ENCODE measurements around the gene STK10. TPM values are rescaled to one million over a fixed set of nuclear protein-coding genes. Genes with fewer than 3 reads are reported as not detected.

The STK10 gene
- polyA plus RNA-seq, 1 donor (not counting 4 experiments of a cell fraction or from before 2014, with no cell fraction given): 19.8 TPM

DNA sequence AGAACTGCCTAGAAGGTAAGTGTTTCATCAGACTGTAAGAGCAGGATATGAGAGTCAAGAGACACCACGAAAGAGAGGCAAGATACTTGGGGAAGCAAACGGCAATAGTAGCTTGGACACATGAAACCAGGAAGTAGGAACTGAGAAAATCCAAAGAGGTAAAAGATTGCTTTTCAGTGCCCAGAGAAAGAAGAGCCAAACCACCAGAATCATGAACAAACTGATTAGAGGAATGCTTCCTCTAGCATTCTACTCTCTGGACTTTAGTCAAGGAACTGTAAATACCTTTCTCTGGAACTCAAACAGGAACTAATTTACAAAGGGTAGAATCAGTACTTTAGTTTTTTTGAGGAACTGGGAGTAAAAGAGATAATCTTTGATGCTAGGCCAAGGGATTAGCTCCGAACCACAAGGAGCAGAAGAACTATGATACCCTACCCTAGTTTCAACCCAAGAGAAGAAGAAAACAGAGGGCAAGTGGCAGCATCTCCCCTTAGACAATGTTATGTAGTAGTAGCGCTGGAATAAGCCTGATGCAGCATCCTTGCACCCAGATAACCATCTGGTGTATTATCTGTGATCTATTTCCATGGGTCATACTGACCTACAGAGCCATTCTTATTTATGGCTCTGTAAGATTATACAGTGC lies 47.2 kb upstream of the STK10 start:
- H3K27ac ChIP-seq (ENCODE audit: control insufficient read depth, insufficient read depth, low read length): no peak overlapping the region
- peaks cover 0 to 4% of the 10 kb centered on the region in 2 experiments for H3K36me3 ChIP-seq (ENCODE audit: control insufficient read depth in 2 of 2, extremely low read depth in 1 of 2, insufficient read depth in 2 of 2, low read length in 2 of 2)
- peaks cover 27% of the 10 kb centered on the region for H3K79me2 ChIP-seq (ENCODE audit: control insufficient read depth, insufficient read depth, low read length)
- H3K4me3 ChIP-seq (ENCODE audit: control insufficient read depth in 2 of 3, extremely low read depth in 1 of 3, insufficient read depth in 2 of 3, low read depth in 1 of 3, low read length in 3 of 3): no peak overlapping the region
- DNase-seq (ENCODE audit: low read depth, low spot score) (no peak), FAIRE-seq (no peak)
- H3K27me3 ChIP-seq (ENCODE audit: control insufficient read depth, extremely low read depth, insufficient read depth, low read length): no peaks in the 10 kb centered on the region
- dilution Hi-C loops (cut with MboI; ENCODE audit: extremely low pct_ligation_motif_present, low sequenced_read_pairs): no loop called here
- H4K20me1 ChIP-seq (ENCODE audit: control insufficient read depth, extremely low read depth, insufficient read depth, low read length): peaks cover 4% of the 10 kb centered on the region
- no peaks in the 10 kb centered on the region for H3K9me1 ChIP-seq (ENCODE audit: control insufficient read depth, extremely low read depth, insufficient read depth, low read length)
- H3K4me1 ChIP-seq (ENCODE audit: control insufficient read depth, extremely low read depth, insufficient read depth, low read length): no peaks in the 10 kb centered on the region
- H3K9me3 ChIP-seq (ENCODE audit: control insufficient read depth, low read depth, low read length): no peaks in the 10 kb centered on the region
- no peak overlapping the region for H2AFZ ChIP-seq (ENCODE audit: control insufficient read depth, low read length)
- no peak for TF ChIP-seq EZH2 (IDR thresholded peaks at IDR 0.05; ENCODE audit: low read length)
- TF ChIP-seq, protein P1, sequence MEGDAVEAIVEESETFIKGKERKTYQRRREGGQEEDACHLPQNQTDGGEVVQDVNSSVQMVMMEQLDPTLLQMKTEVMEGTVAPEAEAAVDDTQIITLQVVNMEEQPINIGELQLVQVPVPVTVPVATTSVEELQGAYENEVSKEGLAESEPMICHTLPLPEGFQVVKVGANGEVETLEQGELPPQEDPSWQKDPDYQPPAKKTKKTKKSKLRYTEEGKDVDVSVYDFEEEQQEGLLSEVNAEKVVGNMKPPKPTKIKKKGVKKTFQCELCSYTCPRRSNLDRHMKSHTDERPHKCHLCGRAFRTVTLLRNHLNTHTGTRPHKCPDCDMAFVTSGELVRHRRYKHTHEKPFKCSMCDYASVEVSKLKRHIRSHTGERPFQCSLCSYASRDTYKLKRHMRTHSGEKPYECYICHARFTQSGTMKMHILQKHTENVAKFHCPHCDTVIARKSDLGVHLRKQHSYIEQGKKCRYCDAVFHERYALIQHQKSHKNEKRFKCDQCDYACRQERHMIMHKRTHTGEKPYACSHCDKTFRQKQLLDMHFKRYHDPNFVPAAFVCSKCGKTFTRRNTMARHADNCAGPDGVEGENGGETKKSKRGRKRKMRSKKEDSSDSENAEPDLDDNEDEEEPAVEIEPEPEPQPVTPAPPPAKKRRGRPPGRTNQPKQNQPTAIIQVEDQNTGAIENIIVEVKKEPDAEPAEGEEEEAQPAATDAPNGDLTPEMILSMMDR (optimal IDR thresholded peaks at IDR 0.05 in 1 of 3, IDR thresholded peaks at IDR 0.05 in 1 of 3, conservative IDR thresholded peaks at IDR 0.05 in 1 of 3; ENCODE audit: extremely low read depth in 1 of 3, insufficient read depth in 2 of 3, low read length in 3 of 3): no peak
- no peak overlapping the region for H3K4me2 ChIP-seq (ENCODE audit: control insufficient read depth, extremely low read depth, insufficient read depth, low read depth, low read length)
- H3K9ac ChIP-seq (ENCODE audit: control insufficient read depth, extremely low read depth, insufficient read depth, low read length): no peak overlapping the region

DNA sequence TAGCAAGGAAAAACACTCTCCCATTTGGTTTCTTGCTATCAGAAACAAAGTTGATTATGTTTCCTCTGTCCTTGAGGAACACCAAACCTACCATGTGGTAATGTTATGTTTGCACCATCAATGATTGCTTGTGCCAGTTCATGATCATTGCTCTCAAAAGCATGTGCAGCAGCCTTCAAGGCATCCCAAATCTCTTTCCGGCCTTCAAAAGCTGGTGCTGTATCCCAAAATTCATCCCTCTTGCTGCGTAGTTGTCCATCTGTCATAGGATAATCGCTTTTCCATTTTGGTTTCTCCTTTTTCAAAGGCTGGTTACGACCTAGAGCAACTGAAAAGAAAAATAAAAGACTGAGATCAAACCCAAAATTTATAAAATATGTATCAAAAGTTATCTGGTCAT lies 46.0 kb upstream of the STK10 start:
- dilution Hi-C loops (cut with MboI; ENCODE audit: extremely low pct_ligation_motif_present, low sequenced_read_pairs): no loop called here
- no peak for TF ChIP-seq EZH2 (IDR thresholded peaks at IDR 0.05; ENCODE audit: low read length)
- TF ChIP-seq, protein P1 (optimal IDR thresholded peaks at IDR 0.05 in 1 of 3, IDR thresholded peaks at IDR 0.05 in 1 of 3, conservative IDR thresholded peaks at IDR 0.05 in 1 of 3; ENCODE audit: extremely low read depth in 1 of 3, insufficient read depth in 2 of 3, low read length in 3 of 3): no peak
- H3K79me2 ChIP-seq (ENCODE audit: control insufficient read depth, insufficient read depth, low read length): peaks cover 24% of the 10 kb centered on the region

More for the DNA sequence above, 46.0 kb upstream of the STK10 start:
- no peaks in the 10 kb centered on the region for H3K4me1 ChIP-seq (ENCODE audit: control insufficient read depth, extremely low read depth, insufficient read depth, low read length)
- no peak overlapping the region for H3K9ac ChIP-seq (ENCODE audit: control insufficient read depth, extremely low read depth, insufficient read depth, low read length)
- DNase-seq (ENCODE audit: low read depth, low spot score) (no peak), FAIRE-seq (no peak)
- H3K9me3 ChIP-seq (ENCODE audit: control insufficient read depth, low read depth, low read length): no peaks in the 10 kb centered on the region
- no peak overlapping the region for H2AFZ ChIP-seq (ENCODE audit: control insufficient read depth, low read length)
- no peak overlapping the region for H3K4me3 ChIP-seq (ENCODE audit: control insufficient read depth in 2 of 3, extremely low read depth in 1 of 3, insufficient read depth in 2 of 3, low read depth in 1 of 3, low read length in 3 of 3)
- no peak overlapping the region for H3K4me2 ChIP-seq (ENCODE audit: control insufficient read depth, extremely low read depth, insufficient read depth, low read depth, low read length)
- no peaks in the 10 kb centered on the region for H3K27me3 ChIP-seq (ENCODE audit: control insufficient read depth, extremely low read depth, insufficient read depth, low read length)
- no peak overlapping the region for H3K27ac ChIP-seq (ENCODE audit: control insufficient read depth, insufficient read depth, low read length)
- peaks cover 0 to 4% of the 10 kb centered on the region in 2 experiments for H3K36me3 ChIP-seq (ENCODE audit: control insufficient read depth in 2 of 2, extremely low read depth in 1 of 2, insufficient read depth in 2 of 2, low read length in 2 of 2)
- H3K9me1 ChIP-seq (ENCODE audit: control insufficient read depth, extremely low read depth, insufficient read depth, low read length): no peaks in the 10 kb centered on the region
- H4K20me1 ChIP-seq (ENCODE audit: control insufficient read depth, extremely low read depth, insufficient read depth, low read length): peaks cover 4% of the 10 kb centered on the region
